Measurements from ENCODE around the gene VAT1L.
"Not testable (repeated sequence)": the region's sequence is repeated elsewhere in the genome, so short reads cannot be mapped to it uniquely, and the experiment has no call there.

VAT1L gene

DNA sequence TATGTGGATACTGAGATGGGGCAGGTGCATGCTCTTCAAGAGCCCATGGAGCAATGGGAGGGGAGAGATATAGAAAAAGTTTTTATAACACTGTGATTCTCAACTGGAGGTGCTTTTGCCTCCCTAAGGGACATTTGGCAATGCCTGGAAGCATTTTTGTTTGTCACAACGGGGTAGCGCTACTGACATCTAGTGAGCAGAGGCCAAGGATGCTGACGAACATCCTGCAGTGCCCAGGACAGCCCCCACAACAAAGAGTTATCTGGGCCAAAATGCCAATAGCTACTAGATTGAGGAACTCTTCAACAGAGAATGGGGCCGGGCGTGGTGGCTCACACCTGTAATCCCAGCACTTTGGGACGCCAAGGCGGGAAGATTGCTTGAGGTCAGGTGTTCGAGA lies 166.8 kb downstream of the VAT1L start:
- no peak for DNase-seq (ENCODE audit: low read depth)

DNA sequence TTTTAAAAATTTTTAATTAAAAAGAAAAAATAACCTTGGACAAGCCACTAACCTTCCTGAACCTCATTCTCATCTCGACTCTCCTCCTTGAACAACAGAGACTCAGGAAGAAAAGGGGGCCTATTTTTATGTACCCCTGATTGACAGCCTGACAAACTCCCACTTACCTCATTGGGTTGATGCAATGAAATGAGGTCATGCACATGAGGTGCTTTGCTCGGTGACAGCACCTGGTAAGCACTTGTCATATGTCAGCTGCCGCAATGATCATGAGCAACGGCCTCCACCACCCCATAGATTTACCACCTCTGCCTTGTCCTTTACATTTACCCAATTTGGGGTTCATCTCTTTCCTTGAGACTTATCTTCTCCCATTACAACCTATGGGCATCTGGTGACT lies 167.9 kb downstream of the VAT1L start:
- DNase-seq (ENCODE audit: low read depth): no peak

DNA sequence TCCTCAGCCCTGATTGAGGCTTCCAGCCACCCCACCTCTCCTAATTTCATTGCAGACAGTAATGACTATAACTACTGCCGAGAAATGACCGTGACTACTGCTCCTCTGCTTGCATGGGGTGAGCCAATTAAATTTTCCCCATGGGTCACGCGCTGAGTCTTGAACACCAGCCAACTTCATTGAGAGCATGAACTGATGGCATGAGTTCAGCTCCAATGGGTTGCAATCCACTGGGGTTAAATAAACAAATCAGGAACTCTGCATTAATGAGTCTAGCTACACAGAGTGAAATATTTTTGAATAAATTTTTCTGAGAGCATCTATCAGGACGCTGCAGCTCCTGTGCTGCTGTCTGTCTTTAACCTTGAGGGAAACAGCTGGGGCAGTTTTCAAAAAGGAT lies 172.4 kb downstream of the VAT1L start:
- DNase-seq (ENCODE audit: low read depth): no peak

DNA sequence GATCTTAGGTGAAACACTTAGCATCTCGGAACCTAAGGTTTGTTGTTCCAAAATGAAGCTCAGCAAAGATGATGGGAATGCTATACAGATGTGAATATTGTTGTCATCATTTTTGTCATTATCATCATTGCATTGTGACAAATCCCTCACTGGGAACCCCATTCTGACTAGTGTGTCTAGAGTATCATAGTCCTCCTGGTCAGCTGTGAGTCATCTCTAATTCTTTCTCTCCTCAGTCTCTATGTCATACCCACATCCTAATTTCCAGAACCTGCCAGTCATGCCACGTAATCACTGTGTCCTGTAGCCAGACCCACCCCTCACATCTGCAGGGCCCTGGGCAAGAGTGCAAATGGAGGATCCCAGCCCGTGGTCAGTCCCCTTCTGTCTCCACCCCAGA lies 173.4 kb downstream of the VAT1L start:
- no peak for DNase-seq (ENCODE audit: low read depth)

DNA sequence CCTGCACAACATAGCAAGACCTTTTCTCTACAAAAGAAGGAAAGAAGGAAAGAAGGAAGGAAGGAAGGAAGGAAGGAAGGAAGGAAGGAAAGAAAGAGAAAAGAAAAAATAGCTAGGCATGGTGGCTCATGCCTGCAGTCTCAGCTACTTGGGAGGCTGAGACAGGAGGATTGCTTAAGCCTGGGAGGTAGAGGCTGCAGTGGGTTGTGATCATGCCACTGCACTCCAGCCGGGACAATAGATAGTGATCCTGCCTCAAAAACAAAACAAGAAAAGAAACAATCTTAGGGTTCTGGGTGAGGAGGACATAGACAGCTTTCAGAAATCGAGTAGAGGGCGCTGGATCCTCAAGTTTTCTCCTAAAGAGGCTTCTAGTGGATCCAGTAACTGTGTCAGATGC lies 174.3 kb downstream of the VAT1L start:
- DNase-seq (ENCODE audit: low read depth): no peak

DNA sequence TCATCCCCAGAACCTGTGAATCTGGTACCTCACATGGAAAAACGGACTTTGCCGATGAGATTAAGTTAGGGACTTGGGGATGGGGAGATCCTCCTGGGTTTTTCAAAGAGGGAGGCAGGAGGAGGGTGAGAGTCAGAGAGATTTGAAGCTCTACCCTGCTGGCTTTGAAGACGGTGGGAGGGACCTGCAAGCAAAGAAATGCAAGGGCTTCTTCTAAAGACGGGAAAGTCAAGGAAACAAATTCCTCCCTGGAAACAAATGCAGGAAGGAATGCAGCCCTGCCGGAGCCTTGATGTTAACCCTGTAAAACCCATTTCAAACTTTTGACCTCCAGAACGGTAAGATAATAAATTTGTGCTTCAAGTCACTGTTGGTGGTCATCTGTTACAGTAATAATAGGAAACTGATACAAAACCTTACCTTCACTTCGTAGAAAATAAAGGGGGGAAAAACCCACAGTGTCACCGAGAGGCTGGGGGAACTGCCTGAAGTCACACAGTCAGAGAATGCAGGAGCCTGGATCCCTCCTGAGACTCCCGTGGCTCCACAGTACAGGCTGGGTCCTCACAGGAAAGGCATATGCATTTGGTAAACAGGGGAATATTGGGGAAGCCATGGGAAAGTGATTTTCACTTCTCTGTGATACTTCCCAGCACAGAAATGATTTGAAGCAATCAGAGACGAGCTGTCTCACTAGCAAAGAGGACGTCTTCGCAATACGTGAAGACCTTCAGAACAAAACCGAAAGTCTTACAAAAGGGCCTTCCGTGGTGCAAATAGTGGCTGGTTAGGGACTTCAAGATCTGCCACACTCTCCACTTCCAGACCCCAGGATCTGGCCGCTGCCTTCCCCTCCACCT lies 175.1 kb downstream of the VAT1L start:
- no peak for DNase-seq (ENCODE audit: low read depth)

DNA sequence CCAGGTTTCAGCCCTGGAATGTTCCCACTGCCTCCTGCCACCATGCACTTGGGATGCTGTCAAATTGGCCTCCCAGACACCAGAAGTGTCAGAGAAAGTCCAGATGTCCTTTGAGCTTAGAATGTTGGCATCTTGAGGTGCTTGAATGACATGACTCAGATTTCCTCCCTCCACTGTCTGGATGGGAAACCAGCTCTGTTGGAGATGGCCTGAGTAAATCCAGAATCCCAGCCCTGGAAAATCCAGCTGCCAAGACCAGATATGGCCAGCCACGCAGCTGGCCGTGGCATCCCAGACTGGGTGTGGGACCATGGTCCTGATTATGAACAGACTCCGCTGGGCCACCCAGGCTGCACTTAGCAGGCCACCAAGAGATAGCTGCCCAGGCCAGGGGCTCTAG lies 177.0 kb downstream of the VAT1L start:
- DNase-seq (ENCODE audit: low read depth): no peak

DNA sequence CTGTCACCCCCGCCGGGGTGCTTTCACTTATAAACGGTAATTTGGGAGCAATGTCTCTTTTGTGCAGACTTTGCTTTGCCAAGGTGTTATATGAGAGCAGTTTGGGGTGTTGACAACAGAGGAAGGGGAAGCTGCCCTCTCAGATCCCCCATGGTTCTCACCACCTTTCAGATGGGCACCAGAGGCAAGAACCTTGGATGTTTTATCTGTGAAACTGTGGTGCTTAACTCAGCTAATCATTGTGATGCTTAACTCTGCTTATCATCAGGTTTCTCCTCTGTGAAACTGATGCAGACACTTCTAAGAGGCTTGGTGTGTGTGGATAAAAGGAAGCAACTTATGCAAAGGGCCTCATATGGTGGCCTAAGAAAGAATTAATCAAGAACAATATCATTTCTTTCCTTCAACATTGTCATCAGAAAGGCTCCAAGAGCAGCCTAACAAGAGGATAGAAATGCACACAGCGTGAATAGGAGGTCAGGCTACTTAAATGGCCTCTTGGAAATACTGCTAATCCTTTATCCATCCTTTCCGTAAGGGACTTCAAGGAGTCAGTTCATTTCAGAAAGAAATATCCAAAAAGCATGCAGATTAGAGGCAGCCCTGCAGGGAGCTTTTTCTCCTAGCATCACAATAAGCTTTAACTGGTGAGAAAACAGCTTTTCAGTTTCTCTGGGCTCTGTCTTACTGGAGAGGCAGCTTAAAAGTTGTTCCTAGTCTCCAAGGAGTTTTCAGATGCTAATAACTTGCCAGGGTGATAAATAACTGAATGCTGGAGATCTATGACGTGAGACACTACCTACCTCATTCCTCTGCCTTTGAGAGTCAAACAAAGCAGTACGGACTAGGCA lies 178.9 kb downstream of the VAT1L start:
- no peak for DNase-seq (ENCODE audit: low read depth)

DNA sequence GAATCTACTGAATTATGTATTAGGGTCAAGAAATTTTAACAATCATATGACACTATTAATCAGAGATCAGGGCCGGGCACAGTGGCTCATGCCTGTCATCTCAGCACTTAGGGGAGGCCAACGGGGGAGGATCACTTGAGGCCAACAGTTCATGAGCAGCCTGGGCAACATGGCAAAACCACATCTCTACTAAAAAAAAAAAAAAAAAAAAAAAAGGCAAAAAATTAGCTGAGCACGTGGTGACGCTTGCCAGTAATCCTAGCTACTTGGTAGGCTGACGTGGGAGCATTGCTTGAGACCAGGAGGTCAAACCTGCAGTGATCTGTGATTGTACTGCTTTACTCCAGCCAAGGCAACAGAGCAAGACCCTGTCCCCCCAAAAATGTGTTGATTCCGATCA lies 181.5 kb downstream of the VAT1L start:
- DNase-seq (ENCODE audit: low read depth): no peak

DNA sequence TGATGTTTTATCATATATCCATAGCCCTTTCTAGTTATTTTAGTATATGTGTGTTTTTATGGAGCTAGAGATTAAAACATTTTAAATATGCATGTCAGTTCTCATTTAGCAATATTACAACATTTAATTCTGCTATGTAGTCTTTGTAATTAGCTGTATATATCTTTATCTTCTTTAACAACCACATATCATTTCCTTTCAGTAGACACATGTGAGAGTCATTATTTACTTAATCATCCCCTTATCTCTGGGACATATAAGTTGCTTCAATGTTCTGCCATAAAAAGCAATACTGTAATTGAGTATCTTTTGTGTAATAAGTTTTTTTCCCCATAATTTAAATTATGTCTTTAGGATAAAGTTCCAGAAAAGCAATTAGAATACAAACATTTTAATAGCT lies 182.0 kb downstream of the VAT1L start:
- no peak for DNase-seq (ENCODE audit: low read depth)

DNA sequence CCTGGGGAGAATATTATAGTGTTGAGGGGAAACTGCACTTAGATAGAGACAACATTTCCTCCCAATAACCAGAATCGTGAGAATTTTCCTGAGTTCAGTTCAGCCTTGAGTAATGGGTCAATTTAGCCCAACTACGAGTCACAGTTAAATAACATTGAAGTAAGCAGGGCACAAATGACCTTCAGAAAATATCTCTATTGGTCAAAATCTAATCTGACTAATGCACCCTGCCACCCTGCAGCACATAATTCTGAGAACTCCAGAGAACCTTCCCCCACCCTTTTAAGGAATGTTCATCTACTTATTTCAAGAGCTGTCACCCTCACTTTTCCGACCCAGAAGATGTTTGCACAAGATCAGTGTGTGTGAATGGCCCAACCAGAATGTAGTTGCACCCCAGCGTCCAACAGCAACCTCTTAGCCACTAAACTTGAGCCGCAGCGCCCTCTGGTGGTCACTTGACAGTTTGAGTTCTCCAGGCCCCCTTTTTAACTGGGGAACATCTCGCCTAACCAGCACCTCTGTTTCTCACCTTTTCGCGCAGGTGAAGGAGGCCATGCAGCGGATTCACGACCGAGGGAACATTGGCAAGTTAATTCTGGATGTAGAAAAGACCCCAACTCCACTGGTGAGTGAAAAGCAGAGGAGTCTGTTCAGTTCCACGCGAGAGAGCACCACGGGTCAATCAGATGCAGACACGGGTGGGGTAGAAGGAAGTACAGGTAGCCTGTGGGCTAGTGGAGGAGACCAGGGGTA lies 183.1 kb downstream of the VAT1L start:
- DNase-seq (ENCODE audit: low read depth): peak; percentile 67

DNA sequence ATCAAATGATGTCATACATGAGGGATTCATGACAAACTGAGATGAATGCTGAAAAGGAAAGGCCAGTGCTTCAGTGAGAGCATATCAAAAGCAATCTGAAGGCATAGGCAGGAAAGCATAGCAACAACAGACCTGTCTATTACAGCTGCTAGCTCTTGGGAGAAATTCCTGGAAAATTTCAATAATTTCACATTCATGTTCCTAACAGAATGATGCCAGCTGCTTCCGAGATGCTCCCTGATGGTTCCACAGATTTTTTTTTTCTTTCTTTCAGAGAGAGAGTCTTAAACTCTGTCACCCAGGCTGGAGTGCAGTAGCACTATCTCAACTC lies 183.7 kb downstream of the VAT1L start:
- DNase-seq (ENCODE audit: low read depth): no peak

DNA sequence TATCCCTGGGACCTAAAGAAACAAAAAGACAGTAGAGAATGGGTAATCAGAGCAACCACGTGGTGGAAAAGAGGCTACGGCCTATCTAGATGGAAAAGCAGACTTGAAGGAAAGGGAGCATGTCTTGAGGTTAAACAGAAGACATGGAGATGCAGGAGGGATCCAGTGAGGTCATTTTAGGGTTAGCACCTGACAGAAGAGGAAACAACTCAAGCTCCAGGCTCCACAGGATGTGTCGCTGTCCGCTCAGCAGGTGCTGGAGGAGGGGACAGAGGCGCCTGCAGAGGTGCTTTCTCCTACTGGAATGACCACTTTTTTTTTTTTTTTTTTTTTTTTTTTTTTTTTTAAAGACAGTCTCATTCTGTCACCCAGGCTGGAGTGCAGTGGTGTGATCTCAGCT lies 186.5 kb downstream of the VAT1L start:
- DNase-seq (ENCODE audit: low read depth): no peak

DNA sequence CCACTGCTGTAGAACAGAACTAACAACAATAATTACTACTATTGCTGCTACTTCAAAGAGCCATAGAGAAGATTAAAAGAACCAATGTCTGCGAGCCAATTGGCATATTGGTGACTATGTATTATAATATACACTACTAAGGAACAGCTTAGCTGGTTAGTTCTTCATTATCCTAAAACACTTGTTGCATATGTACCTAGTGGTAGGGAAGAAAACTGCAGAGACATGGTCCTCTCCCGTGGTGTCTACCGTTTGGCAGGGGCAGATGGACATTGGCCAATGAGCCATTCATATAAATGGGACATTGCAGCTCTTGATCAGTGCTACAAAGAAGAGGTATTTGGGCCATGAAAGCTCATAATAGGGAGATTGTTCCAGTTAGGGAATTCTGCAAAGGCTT lies 187.6 kb downstream of the VAT1L start:
- DNase-seq (ENCODE audit: low read depth): no peak

DNA sequence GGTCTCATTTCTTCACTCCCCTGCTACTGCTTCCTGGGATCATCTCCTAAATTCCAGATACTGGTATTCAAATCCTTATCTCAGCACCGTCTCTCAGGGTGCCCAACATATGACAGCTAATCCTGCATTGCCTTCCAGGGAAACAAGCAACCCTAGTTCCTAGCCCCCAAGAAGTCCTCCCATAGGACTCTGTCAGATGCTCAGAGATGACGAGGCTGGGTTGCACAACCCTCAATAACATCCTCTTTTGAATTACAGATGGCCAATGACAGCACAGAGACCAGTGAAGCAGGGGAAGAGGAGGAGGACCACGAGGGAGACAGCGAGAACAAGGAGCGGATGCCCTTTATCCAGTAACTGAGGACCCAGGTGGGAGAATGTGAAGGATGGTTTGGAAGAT lies 189.0 kb downstream of the VAT1L start:
- DNase-seq (ENCODE audit: low read depth): no peak

DNA sequence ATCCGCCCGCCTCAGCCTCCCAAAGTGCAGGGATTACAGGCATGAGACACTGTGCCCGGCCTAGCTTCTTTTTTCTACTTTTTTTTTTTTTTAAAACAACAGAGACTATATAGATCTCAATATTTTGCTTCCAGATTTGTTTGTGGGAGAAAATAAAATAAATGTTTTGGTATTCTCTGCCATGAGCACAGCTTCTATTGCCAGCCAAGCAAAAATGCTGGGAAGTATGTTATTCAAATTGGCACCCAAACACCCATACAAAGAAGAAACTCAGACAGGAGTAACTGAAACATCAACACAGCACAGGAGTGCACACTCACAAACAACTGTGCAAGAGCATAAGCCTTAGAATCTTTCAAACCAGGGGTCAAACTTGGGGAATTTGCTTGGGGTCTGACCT lies 196.7 kb downstream of the VAT1L start:
- DNase-seq (ENCODE audit: low read depth): no peak

DNA sequence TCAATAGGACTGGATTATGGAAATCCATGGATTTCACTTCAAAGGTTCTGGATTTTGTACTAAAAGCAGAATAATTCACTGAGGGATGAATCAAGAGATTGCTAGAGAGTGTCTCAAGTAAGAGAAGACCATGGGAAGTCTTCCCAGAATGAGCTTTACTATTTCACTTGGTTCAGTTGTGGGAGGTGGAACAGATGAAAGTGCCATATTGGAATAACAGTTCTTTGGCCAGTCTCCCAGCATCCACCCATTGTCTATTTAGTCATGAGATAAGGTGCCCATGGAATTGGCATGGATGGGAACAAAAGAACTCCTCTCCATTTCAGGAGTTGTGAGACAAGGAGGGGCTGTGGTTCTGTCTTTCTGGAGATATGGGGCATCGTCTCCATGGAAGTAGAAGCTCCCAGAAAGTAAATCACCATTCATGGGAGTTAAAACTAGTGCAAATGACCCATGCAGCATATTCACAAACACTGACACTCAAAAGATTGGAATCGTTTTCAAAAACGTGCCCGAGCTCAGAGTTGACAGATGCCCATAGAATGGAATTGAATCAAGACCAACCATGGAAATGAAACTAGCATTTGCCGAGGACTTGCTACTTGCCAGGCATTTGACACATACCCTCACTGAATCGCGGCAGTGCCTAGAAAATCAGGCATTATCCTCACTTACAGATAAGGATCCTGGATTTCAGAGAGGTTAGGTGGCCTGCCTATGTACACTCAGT lies 197.8 kb downstream of the VAT1L start:
- no peak for DNase-seq (ENCODE audit: low read depth)

DNA sequence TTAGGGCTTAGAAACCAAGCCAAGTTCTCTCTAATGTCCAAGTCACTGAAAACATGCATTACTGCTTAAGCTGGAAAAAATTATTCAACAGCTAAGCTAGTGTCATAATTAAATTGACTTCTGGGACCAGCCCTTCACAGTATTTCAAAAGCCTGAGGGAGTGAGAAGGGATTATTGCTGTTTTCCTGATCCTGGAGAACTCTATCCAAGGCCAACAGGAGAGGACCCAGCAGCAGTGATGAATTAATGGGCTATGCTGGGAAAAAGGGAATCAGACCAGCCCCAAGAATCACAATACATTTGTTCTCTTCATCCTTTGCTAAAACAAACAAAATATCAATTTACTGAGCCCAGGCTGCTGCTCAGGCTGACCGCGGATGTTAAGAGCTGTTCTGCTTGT lies 199.4 kb downstream of the VAT1L start:
- no peak for DNase-seq (ENCODE audit: low read depth)

DNA sequence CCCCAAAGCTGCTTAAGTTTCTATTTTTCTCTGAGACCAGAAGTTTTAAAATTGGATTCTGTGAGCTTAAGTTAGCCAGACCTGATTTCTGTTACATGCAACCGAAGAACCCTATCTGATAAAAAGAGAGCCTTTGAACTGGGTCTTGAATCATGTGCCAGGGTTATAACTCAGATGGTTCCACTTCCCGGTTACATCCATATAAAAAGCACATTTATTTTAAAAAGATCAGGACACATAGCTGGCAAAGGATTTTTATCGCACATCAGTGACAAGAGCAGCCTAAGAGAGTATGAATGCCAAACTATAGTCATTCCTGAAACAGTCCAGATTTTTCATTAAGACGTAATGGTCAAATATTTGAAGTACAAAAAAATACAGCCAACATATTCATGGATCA lies 201.5 kb downstream of the VAT1L start:
- DNase-seq (ENCODE audit: low read depth): no peak

DNA sequence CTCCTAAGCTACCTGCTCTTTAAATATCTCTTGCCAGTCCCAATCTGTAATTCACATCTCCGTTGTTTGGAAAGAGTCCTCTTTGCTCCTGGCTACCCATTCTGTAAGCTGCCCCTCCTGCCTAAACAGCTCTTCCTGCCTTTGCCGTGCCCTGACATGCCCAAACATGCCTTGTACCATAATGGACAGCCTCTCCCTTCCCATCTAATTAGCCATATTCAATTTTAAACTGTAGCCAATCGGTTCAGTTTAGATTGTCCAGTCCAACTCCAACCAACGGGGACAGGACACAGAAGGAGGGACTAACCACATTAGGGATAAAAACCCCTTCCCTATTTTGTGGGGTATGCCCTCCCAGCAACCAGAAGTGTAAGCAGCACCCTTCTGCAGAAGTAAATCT lies 203.3 kb downstream of the VAT1L start:
- no peak for DNase-seq (ENCODE audit: low read depth)

DNA sequence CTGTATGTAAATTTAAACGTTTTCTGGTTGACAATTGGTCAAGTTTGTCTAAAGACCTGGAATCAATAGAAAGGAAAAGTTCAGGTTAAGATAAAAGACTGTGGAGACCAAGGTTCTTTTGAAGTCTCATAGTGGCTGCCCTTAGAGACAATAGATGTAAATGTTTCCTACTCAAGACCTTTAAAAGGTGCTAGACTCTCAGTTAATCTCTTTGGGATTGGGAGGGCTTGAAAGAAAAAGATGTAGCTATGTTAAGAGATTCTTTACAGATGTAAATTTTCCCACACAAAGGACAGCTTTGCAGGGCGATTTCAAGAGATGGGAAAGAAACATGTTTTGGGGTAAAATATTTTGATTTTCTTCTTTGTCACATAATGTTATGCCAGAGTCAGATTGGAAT lies 204.0 kb downstream of the VAT1L start:
- DNase-seq (ENCODE audit: low read depth): not testable (repeated sequence)

All from stimulated activated CD8-positive, alpha-beta memory T cell treated with anti-CD3 and anti-CD28 coated beads, Interleukin-12 subunit alpha, Interleukin-12 subunit beta, amount 100 ng/mL, for 1 hour (primary cell).